Measurements from ENCODE around the gene GAB4. TPM values are rescaled to one million over a fixed set of nuclear protein-coding genes. Genes with fewer than 3 reads are reported as not detected.
"Not testable (repeated sequence)": the region's sequence is repeated elsewhere in the genome, so short reads cannot be mapped to it uniquely, and the experiment has no call there.

The GAB4 gene
- total and polyA plus RNA-seq, 2 of the 4 experiments (the other 2 are of a cell fraction): not detected

- no peak overlapping the region for H2BK15ac ChIP-seq (ENCODE audit: low read depth, low read length)
- H4K91ac ChIP-seq (ENCODE audit: insufficient read depth, low read depth, low read length): no peak overlapping the region
- H3K4me2 ChIP-seq (ENCODE audit: low read depth, low read length): no peak overlapping the region
- no peaks in the 10 kb centered on the region for H3K4me1 ChIP-seq (ENCODE audit: control insufficient read depth, insufficient read depth, low read length)
- no peak overlapping the region for H3K9ac ChIP-seq (ENCODE audit: low read depth, low read length)
- no peak overlapping the region for H2AFZ ChIP-seq (replicated peaks; ENCODE audit: low read length, poor library complexity)
- H2BK20ac ChIP-seq (ENCODE audit: low read depth, low read length): no peak overlapping the region
- H3K79me1 ChIP-seq (ENCODE audit: low read depth in 1 of 2, low read length in 2 of 2): no peaks in the 10 kb centered on the region
- no peak overlapping the region for H2BK5ac ChIP-seq (ENCODE audit: low read depth, low read length, poor library complexity, severe bottlenecking)
- no peak overlapping the region for H4K5ac ChIP-seq (ENCODE audit: low read depth, low read length)
- no peak overlapping the region for H3K56ac ChIP-seq (ENCODE audit: extremely low read depth, insufficient read depth, low read length)
- ATAC-seq (ENCODE audit: low read depth) (no peak), DNase-seq (no peak)
- no peak overlapping the region for H2BK120ac ChIP-seq (ENCODE audit: low read depth, low read length)
- H3K4me3 ChIP-seq (ENCODE audit: insufficient read depth, low read depth, low read length): no peak overlapping the region
- in situ Hi-C loops (cut with MboI; ENCODE audit: low sequenced_read_pairs) (no loop called here), intact Hi-C loops (cut with micrococcal nuclease) (no loop called here), dilution Hi-C loops (cut with HindIII; ENCODE audit: low sequenced_read_pairs, unreplicated experiment) (no loop called here)
- H2AK5ac ChIP-seq (ENCODE audit: low read depth, low read length): no peak overlapping the region
- TF ChIP-seq BHLHE40 (IDR thresholded peaks at IDR 0.05; ENCODE audit: low read depth, low read length) (no peak), CHD1 (IDR thresholded peaks at IDR 0.05; ENCODE audit: low read depth, low read length) (no peak), NFE2L2 (IDR thresholded peaks at IDR 0.05; ENCODE audit: low read depth, low read length) (no peak), MAZ (IDR thresholded peaks at IDR 0.05; ENCODE audit: borderline replicate concordance, low read depth, low read length) (no peak)
- H3K27me3 ChIP-seq (ENCODE audit: control insufficient read depth, insufficient read depth, low read length): no peaks in the 10 kb centered on the region; the same call in 1 of the 2 replicates
- no peak overlapping the region for H3K18ac ChIP-seq (ENCODE audit: low read depth, low read length)
- BruUV-seq (replicated peaks): no TSS peak
- H3K4ac ChIP-seq (ENCODE audit: low read depth, low read length): no peak overlapping the region
- ChIA-PET CTCF (no interaction called here), POLR2A (ENCODE audit: unreplicated experiment) (no interaction called here)
- no peak overlapping the region for H4K8ac ChIP-seq (ENCODE audit: low read depth in 2 of 2, low read length in 2 of 2)
- H3K9me3 ChIP-seq (ENCODE audit: control insufficient read depth, insufficient read depth, low read length): no peaks in the 10 kb centered on the region
- no peak overlapping the region for H2AK9ac ChIP-seq (replicated peaks; ENCODE audit: low read depth, low read length, poor library complexity)
- no peaks in the 10 kb centered on the region for H3K36me3 ChIP-seq (ENCODE audit: control insufficient read depth, insufficient read depth, low read length)
- H3K27ac ChIP-seq (ENCODE audit: insufficient read depth, low read length): no peak overlapping the region
- H3K14ac ChIP-seq (replicated peaks; ENCODE audit: low read depth, low read length): no peak overlapping the region
- H4K20me1 ChIP-seq (ENCODE audit: insufficient read depth, low read length): no peaks in the 10 kb centered on the region
- no peaks in the 10 kb centered on the region for H3K9me1 ChIP-seq (ENCODE audit: insufficient read depth, low read length)
- no peak overlapping the region for H3K23ac ChIP-seq (ENCODE audit: low read depth, low read length)
Measured at GRCh38 chr22:17043521-17043920, 35.5 kb upstream of the GAB4 start.

GRCh38 chr22:17036842-17037711, 29.1 kb upstream of the GAB4 start:
- H3K27ac ChIP-seq (ENCODE audit: insufficient read depth, low read length); H3K9me1 ChIP-seq (ENCODE audit: insufficient read depth, low read length); H3K14ac ChIP-seq (replicated peaks; ENCODE audit: low read depth, low read length); H2BK120ac ChIP-seq (ENCODE audit: low read depth, low read length); H2BK20ac ChIP-seq (ENCODE audit: low read depth, low read length); H3K36me3 ChIP-seq (ENCODE audit: control insufficient read depth, insufficient read depth, low read length); H4K20me1 ChIP-seq (ENCODE audit: insufficient read depth, low read length); H3K4me3 ChIP-seq (ENCODE audit: insufficient read depth, low read depth, low read length); H3K9me3 ChIP-seq (ENCODE audit: control insufficient read depth, insufficient read depth, low read length); POLR2A ChIA-PET (ENCODE audit: unreplicated experiment); H3K4me1 ChIP-seq (ENCODE audit: control insufficient read depth, insufficient read depth, low read length); H3K4ac ChIP-seq (ENCODE audit: low read depth, low read length); H3K9ac ChIP-seq (ENCODE audit: low read depth, low read length); H2AFZ ChIP-seq (replicated peaks; ENCODE audit: low read length, poor library complexity); dilution Hi-C loops (cut with HindIII; ENCODE audit: low sequenced_read_pairs, unreplicated experiment); DNase-seq; H2AK9ac ChIP-seq (replicated peaks; ENCODE audit: low read depth, low read length, poor library complexity); H4K8ac ChIP-seq (ENCODE audit: low read depth in 2 of 2, low read length in 2 of 2); H3K23ac ChIP-seq (ENCODE audit: low read depth, low read length); H3K18ac ChIP-seq (ENCODE audit: low read depth, low read length); H2AK5ac ChIP-seq (ENCODE audit: low read depth, low read length); H3K27me3 ChIP-seq (ENCODE audit: control insufficient read depth, insufficient read depth, low read length); in situ Hi-C loops (cut with MboI; ENCODE audit: low sequenced_read_pairs); H4K91ac ChIP-seq (ENCODE audit: insufficient read depth, low read depth, low read length); H4K5ac ChIP-seq (ENCODE audit: low read depth, low read length); H2BK5ac ChIP-seq (ENCODE audit: low read depth, low read length, poor library complexity, severe bottlenecking); intact Hi-C loops (cut with micrococcal nuclease); H2BK15ac ChIP-seq (ENCODE audit: low read depth, low read length); CTCF ChIA-PET; BruUV-seq (replicated peaks); H3K4me2 ChIP-seq (ENCODE audit: low read depth, low read length); H3K56ac ChIP-seq (ENCODE audit: extremely low read depth, insufficient read depth, low read length); H3K79me1 ChIP-seq (ENCODE audit: low read depth in 1 of 2, low read length in 2 of 2): not testable (repeated sequence)
- ATAC-seq (ENCODE audit: low read depth): peak; percentile 46; the same call in 1 of the 2 replicates
- WGBS, 2 experiments (ENCODE audit: extremely low coverage in 2 of 2, insufficient read length in 1 of 2): 27% methylated on average over 3 of the region's 56 CpGs; no CpG with 5 or more reads in 1 of the 2 experiments

Data from IMR-90 (cell line).